Muscle of back (tissue), 11 donors: Measurements from ENCODE around the gene BRD9. TPM values are rescaled to one million over a fixed set of nuclear protein-coding genes. Genes with fewer than 3 reads are reported as not detected.
"Not testable (repeated sequence)": the region's sequence is repeated elsewhere in the genome, so short reads cannot be mapped to it uniquely, and the experiment has no call there.

Experiments
- DNase-seq, 3 donors: peaks; one replicate each; pipeline versions ENCODE4 v3.0.0 to v3.0.0-alpha.2; 2013
- polyA plus RNA-seq, 10 donors: library from polyadenylated mRNA; unstranded; fragments of 120-200 nt; gene quantifications; one replicate each; pipeline ENCODE4 v1.2.1, GENCODE V29; 2013; ENCODE audit not compliant: insufficient read length in 10 of 10

BRD9 gene
- polyA plus RNA-seq, 10 donors, result 22.5 to 34.4 (median 27.5) TPM

GRCh38 chr5:881551-881935 is 11.1 kb downstream of the BRD9 start:
- DNase-seq, result no peak

GRCh38 chr5:880816-881550 is 11.6 kb downstream of the BRD9 start:
- DNase-seq, result no peak

GRCh38 chr5:878677-879076 is 13.9 kb downstream of the BRD9 start:
- DNase-seq, result not testable (repeated sequence)

GRCh38 chr5:878125-878524 is 14.5 kb downstream of the BRD9 start:
- DNase-seq, result no peak

GRCh38 chr5:876398-877365 is 15.9 kb downstream of the BRD9 start:
- DNase-seq, result no peak

- no peak for DNase-seq
Measured at GRCh38 chr5:875931-876330, 16.7 kb downstream of the BRD9 start.

- no peak for DNase-seq
Measured at GRCh38 chr5:873328-873727, 19.3 kb downstream of the BRD9 start.

- no peak for DNase-seq
Measured at GRCh38 chr5:872301-872700, 20.3 kb downstream of the BRD9 start.

- DNase-seq, result no peak
Measured at GRCh38 chr5:871596-872298, 20.9 kb downstream of the BRD9 start.

GRCh38 chr5:870956-871355 is 21.6 kb downstream of the BRD9 start:
- no peak for DNase-seq

- no peak for DNase-seq
Measured at GRCh38 chr5:868428-869135, 24.0 kb downstream of the BRD9 start.

- DNase-seq, result no peak
Measured at GRCh38 chr5:867300-867870, 25.2 kb downstream of the BRD9 start.

GRCh38 chr5:865771-866170 is 26.8 kb downstream of the BRD9 start:
- no peak for DNase-seq

GRCh38 chr5:865168-865521 is 27.5 kb downstream of the BRD9 start:
- DNase-seq, result no peak

- peak; percentile 6 to 45 (median 39) for DNase-seq
Measured at GRCh38 chr5:864492-865167, 28.0 kb downstream of the BRD9 start.

- DNase-seq, result no peak
Measured at GRCh38 chr5:863244-863805, 29.3 kb downstream of the BRD9 start.

GRCh38 chr5:862367-863243 is 30.0 kb downstream of the BRD9 start:
- DNase-seq, result no peak

- DNase-seq, result no peak
Measured at GRCh38 chr5:861442-862366, 30.9 kb downstream of the BRD9 start.
